ENCODE data around the gene FOXP4. TPM values are rescaled to one million over a fixed set of nuclear protein-coding genes. Genes with fewer than 3 reads are reported as not detected.

FOXP4 gene
- total and polyA plus RNA-seq, 2 of the 13 experiments (the other 11 are each of a cell fraction or from before 2014, with no cell fraction given), result 11.0 to 12.4 TPM

- TF ChIP-seq ZBTB2 (CRISPR knock-in tag; IDR thresholded peaks at IDR 0.05; ENCODE audit: low read depth) (peak; percentile 51; the same call in 1 of the 2 replicates), CTCF (CRISPR knock-in tag; IDR thresholded peaks at IDR 0.05) (peak; percentile 1; the same call in 1 of the 2 replicates), ZKSCAN8 (CRISPR knock-in tag; IDR thresholded peaks at IDR 0.05; ENCODE audit: borderline replicate concordance) (0 out of 2 replicates have a peak, but pooled peaks have one; percentile 38), SOX5 (CRISPR knock-in tag; IDR thresholded peaks at IDR 0.05; ENCODE audit: borderline replicate concordance) (peak; percentile 68; the same call in 1 of the 2 replicates), KMT2B (CRISPR knock-in tag; IDR thresholded peaks at IDR 0.05) (0 out of 2 replicates have a peak, but pooled peaks have one; percentile 11), ZNF234 (CRISPR knock-in tag; conservative IDR thresholded peaks at IDR 0.05) (no peak), ZNF292 (CRISPR knock-in tag; IDR thresholded peaks at IDR 0.05; ENCODE audit: borderline replicate concordance, low read depth) (peak; percentile 86), NAIF1 (CRISPR knock-in tag; IDR thresholded peaks at IDR 0.05; ENCODE audit: borderline replicate concordance) (no peak), ZBTB26 (CRISPR knock-in tag; IDR thresholded peaks at IDR 0.05; ENCODE audit: borderline replicate concordance) (no peak), ZNF564 (CRISPR knock-in tag; IDR thresholded peaks at IDR 0.05) (no peak; the same call in 1 of the 2 replicates), SKI (IDR thresholded peaks at IDR 0.05; ENCODE audit: partially characterized antibody) (peak; percentile 39), HOXA9 (CRISPR knock-in tag; IDR thresholded peaks at IDR 0.05; ENCODE audit: borderline replicate concordance) (0 out of 2 replicates have a peak, but pooled peaks have one; percentile 43), MAX (IDR thresholded peaks at IDR 0.05) (peak; percentile 36), DRAP1 (CRISPR knock-in tag; IDR thresholded peaks at IDR 0.05) (0 out of 2 replicates have a peak, but pooled peaks have one; percentile 29), ZNF20 (CRISPR knock-in tag; IDR thresholded peaks at IDR 0.05) (0 out of 2 replicates have a peak, but pooled peaks have one; percentile 46), STAG1 (CRISPR knock-in tag; IDR thresholded peaks at IDR 0.05) (peak; percentile 39), GABPB1 (CRISPR knock-in tag; IDR thresholded peaks at IDR 0.05) (peak; percentile 55; the same call in 1 of the 2 replicates), SNAPC2 (CRISPR knock-in tag; IDR thresholded peaks at IDR 0.05) (no peak), CBFB (CRISPR knock-in tag; IDR thresholded peaks at IDR 0.05) (peak; percentile 51; the same call in 1 of the 2 replicates), ZBTB7A (CRISPR knock-in tag; IDR thresholded peaks at IDR 0.05) (peak; percentile 95), E2F5 (CRISPR knock-in tag; conservative IDR thresholded peaks at IDR 0.05) (no peak), TCF7 (IDR thresholded peaks at IDR 0.05; ENCODE audit: low read depth) (peak; percentile 91)
Observed at GRCh38 chr6:41519745-41520699, 26.2 kb upstream of the FOXP4 start (continued).

Measured in HepG2 (cell line).